ENCODE data around the gene MORN5. TPM values are rescaled to one million over a fixed set of nuclear protein-coding genes. Genes with fewer than 3 reads are reported as not detected.

The MORN5 gene
- total and polyA plus RNA-seq, 10 of the 15 experiments (the other 5 are each of a cell fraction or from before 2014, with no cell fraction given) = not detected

- TF ChIP-seq TAF1 (IDR thresholded peaks at IDR 0.05; ENCODE audit: borderline replicate concordance, low read depth, low read length) (no peak), ESRRA (IDR thresholded peaks at IDR 0.05; ENCODE audit: low read length) (no peak), E2F4 (IDR thresholded peaks at IDR 0.05; ENCODE audit: low read depth, low read length) (no peak), NFXL1 (IDR thresholded peaks at IDR 0.05; ENCODE audit: borderline replicate concordance) (no peak), ZNF207 (IDR thresholded peaks at IDR 0.05; ENCODE audit: borderline replicate concordance) (no peak), ZNF622 (IDR thresholded peaks at IDR 0.05) (no peak), E2F8 (IDR thresholded peaks at IDR 0.05; ENCODE audit: low read depth, partially characterized antibody) (no peak), IRF3 (IDR thresholded peaks at IDR 0.05) (no peak), RUNX3 (IDR thresholded peaks at IDR 0.05; ENCODE audit: low read length) (peak; percentile 47; the same call in 1 of the 2 replicates), ATF3 (IDR thresholded peaks at IDR 0.05; ENCODE audit: borderline replicate concordance, extremely low read depth, low read depth, low read length) (peak; percentile 34; the same call in 1 of the 2 replicates), HCFC1 (IDR thresholded peaks at IDR 0.05; ENCODE audit: low read length) (no peak), YBX1 (IDR thresholded peaks at IDR 0.05) (no peak), TCF12 (IDR thresholded peaks at IDR 0.05; ENCODE audit: low read depth, low read length) (no peak), SMARCA5 (IDR thresholded peaks at IDR 0.05) (peak; percentile 55; the same call in 1 of the 2 replicates), KAT2A (conservative IDR thresholded peaks at IDR 0.05; ENCODE audit: control insufficient read depth, low read depth, low read length) (no peak), CUX1 (IDR thresholded peaks at IDR 0.05; ENCODE audit: insufficient replicate concordance, low read depth, low read length) (no peak), ATF2 (IDR thresholded peaks at IDR 0.05; ENCODE audit: low read length) (no peak), RBBP5 (conservative IDR thresholded peaks at IDR 0.05) (no peak)
Observed at GRCh38 chr9:122122903-122123632, 36.6 kb upstream of the MORN5 start (continued).

All from GM12878 (cell line).